GM18517 (cell line): ENCODE results near the gene GOLGA8Q.
"Not testable (repeated sequence)": the region's sequence is repeated elsewhere in the genome, so short reads cannot be mapped to it uniquely, and the experiment has no call there.

Source experiments
- ATAC-seq: cut with Tn5 transposase; IDR thresholded peaks from one replicate; pipeline ENCODE4 v1.9.1; 2021; ENCODE audit warnings: mild to moderate bottlenecking, moderate library complexity; ENCODE audit not compliant: unreplicated experiment

Gene GOLGA8Q, protein sequence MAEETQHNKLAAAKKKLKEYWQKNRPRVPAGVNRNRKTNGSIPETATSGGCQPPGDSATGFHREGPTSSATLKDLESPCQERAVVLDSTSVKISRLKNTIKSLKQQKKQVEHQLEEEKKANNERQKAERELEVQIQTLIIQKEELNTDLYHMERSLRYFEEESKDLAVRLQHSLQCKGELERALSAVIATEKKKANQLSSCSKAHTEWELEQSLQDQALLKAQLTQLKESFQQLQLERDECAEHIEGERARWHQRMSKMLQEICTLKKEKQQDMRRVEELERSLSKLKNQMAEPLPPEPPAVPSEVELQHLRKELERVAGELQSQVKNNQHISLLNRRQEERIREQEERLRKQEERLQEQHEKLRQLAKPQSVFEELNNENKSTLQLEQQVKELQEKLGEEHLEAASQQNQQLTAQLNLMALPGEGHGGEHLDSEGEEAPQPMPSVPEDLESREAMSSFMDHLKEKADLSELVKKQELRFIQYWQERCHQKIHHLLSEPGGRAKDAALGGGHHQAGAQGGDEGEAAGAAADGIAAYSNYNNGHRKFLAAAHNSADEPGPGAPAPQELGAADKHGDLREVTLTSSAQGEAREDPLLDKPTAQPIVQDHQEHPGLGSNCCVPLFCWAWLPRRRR

DNA sequence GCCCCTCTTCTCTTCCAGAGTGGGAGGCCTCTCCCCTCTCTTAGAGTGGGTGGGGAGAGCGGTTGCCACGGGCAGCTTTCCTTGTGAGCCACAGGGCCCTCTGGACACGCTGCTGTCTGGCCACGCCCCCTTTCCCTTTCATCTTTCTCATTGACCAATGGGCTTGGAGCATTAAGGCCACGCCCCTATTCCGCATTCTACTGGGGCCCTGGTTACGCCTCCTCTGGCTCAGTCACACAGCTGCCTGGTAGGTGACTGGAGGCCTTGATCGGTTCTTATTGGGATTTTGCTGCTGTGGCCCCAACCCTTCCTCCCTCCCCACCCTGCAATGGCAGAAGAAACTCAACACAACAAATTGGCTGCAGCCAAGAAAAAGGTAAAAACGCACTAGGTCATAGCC is at the start of gene GOLGA8Q:
GOLGA8Q (plus strand) TSS at position 301 of the 400 bp plus-strand sequence; CDS start at position 329, 28 bp downstream.
- not testable (repeated sequence) for ATAC-seq

DNA sequence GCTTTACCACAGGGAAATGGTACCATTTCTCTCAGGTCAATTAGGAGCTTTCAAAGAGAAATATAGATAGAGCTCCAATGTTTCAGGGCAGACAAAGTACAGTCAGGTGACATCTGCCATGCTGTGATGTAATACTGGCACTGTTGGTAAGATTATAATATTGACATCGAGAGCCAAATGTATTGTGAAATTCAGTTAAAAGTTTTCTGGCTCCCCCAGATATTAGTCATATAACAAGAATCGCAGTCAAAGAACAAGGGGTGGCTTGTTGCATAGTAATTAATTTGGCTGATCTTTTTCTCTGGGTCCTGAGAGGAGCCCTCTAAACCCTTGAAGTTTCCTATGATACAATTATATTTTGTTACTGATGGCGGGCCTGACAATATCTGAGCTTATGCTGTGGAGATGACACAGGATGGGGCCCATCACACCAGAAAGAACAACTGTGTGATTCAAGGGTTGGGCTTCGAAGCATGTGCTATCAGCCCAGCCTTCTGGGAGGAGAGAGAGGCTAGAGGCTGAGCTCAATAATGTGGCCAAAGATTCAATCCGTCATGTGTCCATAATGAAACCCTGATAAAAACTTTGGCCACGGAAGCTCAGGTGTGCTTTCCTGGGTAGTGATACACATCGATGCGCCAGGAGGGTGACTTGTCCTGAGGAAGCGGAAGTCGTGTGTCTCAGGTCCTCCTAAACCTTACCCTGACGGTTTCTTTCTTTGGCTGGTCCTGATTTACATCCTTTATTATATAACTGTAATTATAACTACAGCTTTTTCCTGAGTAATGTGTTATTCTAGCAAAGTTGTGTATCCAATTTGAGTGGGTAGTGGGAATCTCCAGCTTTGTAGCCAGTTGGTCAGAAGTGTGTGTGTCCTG is 48.7 kb upstream of the GOLGA8Q start:
- ATAC-seq, result not testable (repeated sequence)

DNA sequence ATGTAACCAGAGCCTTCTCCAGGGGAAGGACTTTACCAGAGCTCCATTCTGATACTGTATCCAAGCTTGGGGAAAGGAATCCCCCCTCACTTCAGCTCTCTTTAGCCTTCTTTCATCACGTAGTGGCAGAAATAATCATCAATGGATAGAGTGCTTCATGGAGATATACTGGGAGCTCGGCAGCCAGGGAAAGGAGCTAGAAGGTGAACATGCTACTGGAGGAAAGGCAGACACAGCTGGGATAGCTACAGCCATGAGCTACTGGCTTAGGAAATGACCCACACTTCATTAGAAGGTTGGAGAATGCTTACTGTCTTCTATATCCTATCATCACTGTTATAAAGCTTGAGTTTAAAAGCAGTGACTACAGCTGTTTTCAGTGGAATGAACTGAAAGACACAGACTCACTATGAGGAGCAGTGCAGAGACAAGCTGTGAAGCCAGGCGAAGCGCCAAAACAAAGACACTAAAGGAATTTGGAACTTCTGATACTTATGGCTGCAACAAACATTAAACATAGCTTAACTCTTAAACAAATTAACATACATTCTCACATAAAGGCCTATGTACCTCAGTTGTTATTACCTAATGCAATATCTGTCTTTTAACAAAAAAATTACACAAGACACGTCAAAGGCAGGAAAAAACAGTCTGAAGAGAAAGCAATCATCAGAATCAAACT is 47.5 kb upstream of the GOLGA8Q start:
- not testable (repeated sequence) for ATAC-seq

DNA sequence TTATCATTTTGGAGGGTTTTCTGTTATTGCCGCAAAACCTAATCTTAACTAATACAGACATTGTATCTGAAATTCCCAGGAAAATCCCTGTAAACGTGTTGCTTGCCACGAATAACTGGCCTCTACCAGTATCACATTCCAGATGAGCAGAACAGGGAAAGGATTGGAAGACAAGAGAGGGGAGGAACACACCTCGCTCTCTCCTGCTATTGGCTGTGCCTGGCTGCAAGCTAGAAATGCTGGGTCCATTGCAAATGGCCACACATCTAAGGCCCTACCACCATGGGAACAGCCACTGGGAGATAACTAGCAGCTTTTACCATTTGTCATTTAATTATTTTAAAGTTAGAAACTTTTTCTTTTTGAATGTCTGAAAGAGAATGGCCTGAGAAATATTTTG is 37.3 kb upstream of the GOLGA8Q start:
- ATAC-seq, result not testable (repeated sequence)

DNA sequence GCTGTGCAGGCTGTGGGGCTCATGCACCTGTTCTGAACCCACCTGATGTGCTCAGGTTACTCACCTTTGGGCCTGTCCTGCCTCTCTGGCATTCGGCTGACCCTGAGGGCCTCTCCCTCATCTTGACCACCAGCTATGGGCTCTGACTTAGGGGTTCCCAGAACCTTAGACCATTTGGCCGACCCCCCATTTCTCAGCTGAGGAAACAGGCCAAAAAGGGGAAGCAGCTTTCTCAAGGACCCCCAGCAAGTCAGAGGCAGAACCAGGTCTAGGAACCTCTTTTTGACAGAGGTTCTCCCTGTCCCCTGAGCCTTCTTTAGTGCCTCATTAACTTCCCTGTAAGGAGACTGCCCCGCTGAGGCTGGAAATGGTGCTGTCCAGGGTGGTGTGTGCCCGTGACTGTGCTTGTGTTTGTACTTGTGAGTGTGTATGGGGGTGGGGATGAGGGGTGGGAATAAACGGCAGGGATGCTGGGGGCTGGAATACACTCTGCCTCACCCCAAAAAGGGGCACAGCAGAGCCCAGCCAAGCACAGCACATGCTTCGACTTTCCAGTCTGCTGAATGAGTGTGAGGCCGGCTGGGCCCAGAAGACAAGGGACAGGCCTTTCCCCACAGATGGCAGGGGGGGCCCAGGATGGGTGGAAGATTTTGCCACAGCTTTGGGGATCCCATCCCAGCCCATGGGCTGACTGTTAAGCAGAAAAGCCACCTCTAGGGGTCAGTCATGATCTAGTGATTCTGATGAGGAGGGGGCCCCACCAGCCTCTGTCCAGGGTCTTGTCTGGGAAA is 28.2 kb upstream of the GOLGA8Q start:
- not testable (repeated sequence) for ATAC-seq

DNA sequence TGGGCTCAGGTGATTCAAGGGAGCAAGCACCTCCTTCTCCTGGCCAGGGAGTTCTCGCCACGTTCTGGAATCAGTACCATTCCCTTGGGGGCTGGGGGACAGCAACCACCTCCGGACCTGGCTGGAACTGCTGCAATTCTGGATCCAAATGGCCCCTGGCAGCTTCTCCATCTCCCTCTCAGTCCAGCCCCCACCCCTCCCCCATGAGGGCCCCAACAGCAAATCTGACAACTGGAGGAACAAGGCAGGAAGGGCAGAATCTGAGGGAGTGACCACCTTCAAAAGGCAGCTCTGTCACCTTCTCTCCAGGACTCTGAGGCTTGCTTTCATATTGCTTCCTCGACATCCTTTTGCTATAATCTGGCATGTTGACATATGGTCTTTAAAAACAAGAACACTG is 25.9 kb upstream of the GOLGA8Q start:
- not testable (repeated sequence) for ATAC-seq

DNA sequence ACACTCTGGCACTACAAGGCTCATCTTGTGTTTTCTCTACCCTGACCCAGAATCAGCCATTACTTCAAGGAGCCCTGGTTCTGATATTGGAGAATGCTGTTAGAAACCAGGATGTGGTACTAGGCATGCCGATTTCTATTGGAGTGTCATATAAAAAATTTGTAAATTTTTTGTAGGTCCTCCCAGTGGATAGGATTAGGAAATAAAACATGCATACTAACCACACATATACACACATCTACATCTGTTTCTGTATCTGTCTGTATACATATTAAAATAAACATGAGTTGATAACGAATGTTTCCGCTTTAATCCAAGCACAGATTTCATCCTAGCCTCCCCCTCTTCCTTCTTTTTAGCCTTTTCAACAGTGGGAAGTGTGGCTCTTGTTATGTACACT is 22.8 kb upstream of the GOLGA8Q start:
- ATAC-seq, result not testable (repeated sequence)

DNA sequence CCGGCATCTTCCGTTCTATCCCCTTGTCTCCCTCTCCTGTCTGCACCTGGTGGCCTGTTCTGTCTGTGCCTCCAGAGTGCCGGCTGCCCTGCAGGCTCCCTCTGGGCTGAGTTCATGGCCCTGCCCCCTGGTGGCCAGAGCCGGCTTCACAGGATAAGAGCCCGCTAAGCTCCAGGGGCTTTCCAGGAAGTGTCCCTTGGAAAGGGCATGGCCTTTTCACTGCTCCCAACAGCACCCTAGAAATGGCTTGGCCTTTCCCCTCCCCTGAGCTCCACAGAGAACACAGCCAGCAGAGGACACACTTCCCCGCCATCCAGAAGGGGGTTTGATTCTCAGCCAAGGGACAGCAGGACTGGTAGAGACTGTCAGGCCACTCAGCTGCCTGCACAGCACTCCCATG is 15.1 kb downstream of the GOLGA8Q start:
- not testable (repeated sequence) for ATAC-seq

DNA sequence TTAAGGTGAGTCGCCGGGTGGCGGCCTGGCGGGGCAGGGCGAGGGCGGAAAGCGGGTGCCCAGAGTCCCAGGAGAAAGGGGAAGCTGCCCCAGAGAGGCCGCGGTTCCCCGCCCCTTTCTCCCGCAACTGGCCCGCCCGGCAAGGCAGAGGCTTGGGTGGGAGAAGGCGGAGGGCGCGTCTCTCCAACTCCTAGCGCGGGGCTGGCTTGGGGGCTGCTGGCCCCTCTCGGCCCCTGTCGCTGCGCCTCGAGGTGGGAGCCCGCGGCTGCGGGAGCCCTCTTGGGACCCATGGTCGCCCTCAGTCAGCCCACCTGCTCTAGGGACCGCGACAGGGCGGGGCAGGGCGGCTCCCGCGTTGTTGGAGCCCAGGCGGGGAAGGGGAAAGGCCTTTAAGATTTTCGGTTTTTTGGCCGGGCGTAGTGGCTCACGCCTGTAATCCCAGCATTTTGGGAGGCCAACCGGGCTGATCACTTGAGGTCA is 21.2 kb downstream of the GOLGA8Q start:
- not testable (repeated sequence) for ATAC-seq

DNA sequence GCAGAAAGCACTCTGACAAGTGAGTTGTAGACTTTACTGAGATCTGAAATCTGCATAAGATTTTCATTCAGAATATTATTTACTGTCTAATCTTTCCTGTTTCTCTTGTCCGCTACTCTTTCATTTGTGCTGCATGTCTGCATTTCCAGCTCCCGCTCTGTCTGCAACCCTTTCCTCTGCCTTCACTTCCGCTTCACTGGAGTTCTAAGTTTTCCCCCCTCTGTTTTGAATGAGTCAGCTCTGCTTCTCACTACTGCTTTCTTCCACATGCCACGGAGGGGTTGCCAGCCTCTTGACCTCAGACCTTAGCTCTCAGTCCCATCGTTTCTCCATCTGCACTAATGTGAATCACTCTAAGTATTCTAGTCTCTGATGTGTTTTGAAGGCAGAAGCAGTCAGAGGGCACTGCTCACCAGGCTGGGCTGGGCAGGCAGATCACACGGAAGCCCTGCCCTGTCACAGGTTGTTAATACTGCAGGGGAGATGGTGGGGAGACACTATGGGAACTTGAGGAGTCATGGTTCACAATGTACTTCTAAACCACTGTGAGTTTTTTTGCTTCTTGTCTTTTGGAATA is 27.6 kb downstream of the GOLGA8Q start:
- ATAC-seq, result not testable (repeated sequence)

DNA sequence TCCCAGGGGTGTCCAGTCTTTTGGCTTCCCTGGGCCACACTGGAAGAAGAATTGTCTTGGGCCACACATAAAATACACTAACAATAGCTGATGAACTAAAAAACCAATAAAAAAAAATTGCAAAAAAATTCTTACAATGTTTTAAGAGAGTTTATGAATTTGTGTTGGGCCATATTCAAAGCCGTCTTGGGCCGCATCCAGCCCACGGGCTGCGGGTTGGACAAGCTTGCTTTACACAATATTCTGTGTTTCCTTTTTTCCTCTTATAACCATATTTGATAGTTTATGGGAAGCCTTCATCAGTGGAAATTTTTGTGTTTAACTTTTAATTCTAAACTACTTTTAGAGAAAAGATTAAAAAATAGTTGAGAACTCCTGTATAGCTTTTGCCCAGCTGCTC is 28.9 kb downstream of the GOLGA8Q start:
- ATAC-seq, result not testable (repeated sequence)

DNA sequence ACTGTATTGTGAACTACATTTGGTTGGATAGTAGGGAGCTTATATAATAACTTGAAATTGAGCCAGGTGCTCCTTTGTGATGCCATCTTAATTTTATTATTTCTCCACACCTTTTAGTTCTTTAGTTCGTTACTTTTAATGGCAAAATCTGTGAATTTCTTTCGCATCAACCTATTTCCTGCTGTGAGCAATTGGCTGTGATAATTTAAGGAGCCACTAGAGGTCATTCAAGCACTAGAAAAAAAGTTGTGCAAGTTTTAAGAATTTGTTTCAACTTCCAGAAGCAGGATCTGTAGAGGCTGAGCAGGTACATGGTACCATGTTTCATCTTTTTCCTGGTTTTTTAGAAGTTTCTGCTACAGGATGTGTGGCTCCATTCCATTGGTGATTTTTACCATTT is 47.1 kb downstream of the GOLGA8Q start:
- not testable (repeated sequence) for ATAC-seq

DNA sequence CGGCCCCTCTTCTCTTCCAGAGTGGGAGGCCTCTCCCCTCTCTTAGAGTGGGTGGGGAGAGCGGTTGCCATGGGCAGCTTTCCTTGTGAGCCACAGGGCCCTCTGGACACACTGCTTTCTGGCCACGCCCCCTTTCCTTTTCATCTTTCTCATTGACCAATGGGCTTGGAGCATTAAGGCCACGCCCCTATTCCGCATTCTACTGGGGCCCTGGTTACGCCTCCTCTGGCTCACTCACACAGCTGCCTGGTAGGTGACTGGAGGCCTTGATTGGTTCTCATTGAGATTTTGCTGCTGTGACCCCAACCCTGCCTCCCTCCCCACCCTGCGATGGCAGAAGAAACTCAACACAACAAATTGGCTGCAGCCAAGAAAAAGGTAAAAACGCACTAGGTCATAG is 51.9 kb downstream of the GOLGA8Q start, which contains the start of gene GOLGA8H:
GOLGA8H (plus strand) TSS at position 233 of the 400 bp plus-strand sequence; CDS start at position 331, 98 bp downstream.
- not testable (repeated sequence) for ATAC-seq
